Femur (tissue), 1 donor: ENCODE results near the gene DUS2.

Experiments used
- DNase-seq: peaks from one replicate; pipeline ENCODE4 v3.0.0-alpha.2; 2017

DUS2 gene

GRCh38 chr16:68047987-68048386 is 24.9 kb downstream of the DUS2 start:
- no peak for DNase-seq

DNA sequence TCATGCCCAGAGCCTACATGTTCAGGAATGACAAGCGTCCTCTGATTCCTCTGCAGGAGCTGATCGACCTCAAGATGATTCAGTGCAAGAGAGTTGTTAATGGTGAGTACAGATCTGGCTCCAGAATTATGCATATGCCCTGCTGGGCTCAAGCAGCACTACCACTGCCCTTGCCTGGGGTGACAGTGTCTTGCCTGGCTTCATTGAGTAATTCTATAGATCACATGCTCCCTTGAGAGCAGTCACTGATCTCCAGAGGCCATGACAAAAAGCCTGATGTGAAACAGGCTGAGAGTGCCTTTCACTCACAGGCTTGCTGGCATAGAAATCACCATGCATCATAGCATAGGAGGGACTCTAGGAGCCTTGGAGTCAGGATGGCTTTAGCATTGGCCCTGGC is 26.4 kb downstream of the DUS2 start:
- DNase-seq, result no peak

- no peak for DNase-seq
Measured at GRCh38 chr16:68055395-68055794, 32.3 kb downstream of the DUS2 start.

- no peak for DNase-seq
Measured at GRCh38 chr16:68059804-68060203, 36.7 kb downstream of the DUS2 start.

- no peak for DNase-seq
Measured at GRCh38 chr16:68061396-68061795, 38.3 kb downstream of the DUS2 start.

GRCh38 chr16:68062910-68063393 is 39.9 kb downstream of the DUS2 start:
- DNase-seq, result no peak

DNA sequence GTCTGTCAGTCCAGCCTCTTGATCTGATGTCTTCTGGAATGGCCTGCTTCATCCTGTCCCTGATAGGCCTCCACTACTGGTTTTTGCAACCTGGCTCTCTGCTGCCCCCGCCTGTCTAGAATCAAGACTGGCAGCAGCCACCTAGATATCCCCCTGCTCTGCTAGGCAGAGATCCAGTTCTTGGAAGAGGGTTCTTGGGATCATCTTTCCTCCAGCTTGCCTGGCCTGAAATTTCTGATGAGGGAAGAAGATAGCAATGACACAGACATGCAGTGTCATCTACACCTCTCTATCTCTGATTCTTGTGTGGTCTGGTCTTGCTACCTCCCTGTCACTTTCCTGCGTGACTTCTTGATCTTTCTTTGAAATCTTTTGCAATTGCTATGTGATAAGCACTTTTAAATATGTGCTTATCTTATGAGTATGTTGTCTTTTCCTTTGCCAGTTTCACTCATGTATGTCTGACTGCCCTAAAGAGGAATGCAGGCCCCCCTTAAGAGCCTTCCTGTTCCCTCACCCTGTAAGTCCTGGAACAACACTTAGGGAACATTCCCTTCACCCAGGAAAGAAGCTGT is 41.8 kb downstream of the DUS2 start:
- DNase-seq, result peak; percentile 71

GRCh38 chr16:68065716-68066305 is 42.7 kb downstream of the DUS2 start:
- no peak for DNase-seq

DNA sequence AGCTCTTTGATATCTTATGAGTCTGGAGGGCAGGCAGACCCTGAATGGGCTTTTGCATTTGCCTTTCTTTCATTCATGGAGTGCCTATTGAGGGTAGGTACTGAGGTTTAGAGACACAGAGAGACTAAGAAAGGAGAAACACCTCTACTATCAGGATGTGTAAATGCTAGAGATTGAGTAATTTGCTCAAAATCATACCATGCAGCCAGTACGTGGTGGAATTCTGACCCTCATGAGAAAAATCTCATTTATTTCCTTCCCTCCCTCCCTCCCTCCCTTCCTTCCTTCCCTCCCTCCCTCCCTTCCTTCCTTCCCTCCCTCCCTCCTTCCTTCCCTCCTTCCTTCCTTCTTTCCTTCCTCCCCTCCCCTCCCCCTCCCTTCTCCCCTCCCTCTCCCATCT is 43.7 kb downstream of the DUS2 start:
- no peak for DNase-seq

GRCh38 chr16:68068926-68069325 is 45.8 kb downstream of the DUS2 start:
- DNase-seq, result no peak

DNA sequence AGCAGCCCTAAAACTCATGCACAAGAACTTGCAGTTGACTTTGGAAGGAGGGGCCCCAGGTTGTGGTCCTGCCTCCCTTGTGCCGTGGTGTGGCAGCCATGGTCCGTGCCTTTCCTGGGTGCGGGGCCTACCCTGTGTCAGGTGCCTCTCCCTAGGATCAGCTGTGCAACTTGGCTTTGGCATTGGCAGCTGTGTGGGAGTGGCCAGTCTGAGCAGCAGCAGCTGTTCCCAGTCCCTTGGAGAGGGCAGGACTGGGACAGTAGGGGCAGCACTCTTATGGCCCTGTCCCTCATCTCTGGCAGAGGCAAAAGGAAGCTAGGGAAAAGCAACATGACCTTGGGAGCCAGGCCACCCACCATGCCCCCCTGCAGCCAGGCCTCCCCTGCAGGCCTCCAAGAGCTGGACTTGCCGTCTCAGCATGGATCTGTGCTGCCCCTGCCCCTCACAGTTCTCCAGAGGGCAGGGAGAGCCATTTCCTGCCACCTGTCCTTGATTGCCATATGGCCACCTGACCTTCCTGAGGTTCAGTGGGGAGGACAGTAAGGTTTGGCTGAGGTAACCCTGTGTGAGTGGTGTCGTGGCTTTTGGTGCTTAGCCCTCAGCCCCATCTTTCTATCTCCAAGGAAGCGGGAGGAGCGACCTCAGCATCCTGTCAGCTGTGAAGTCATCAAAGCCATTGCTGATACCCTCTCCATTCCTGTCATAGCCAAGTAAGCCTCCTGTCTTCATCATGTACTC is 46.6 kb downstream of the DUS2 start:
- peak; percentile 80 for DNase-seq

DNA sequence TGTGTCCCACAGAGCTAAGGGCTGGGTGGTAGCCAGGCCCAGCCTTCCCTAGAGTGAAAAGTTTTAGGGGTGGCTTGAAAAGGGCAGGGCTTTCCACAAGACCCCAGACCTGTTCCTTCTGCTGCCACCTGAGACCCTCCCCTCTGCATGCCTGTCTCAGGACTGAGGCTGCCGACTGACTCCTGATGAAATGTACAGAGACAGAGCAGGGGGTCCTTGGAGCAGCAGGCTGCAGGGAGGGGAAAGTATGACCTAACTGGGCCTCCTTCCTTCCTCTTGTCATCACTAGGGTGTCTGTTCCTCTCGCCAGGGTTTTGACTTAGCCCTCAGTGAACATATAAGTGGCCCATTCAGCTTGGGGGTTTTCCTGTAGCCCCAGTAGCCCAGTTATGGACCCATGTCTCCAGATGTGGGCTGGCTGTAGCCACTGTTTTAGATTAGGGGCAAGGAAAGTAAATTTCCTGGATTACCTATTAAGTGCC is 47.2 kb downstream of the DUS2 start:
- DNase-seq, result no peak

- no peak for DNase-seq
Measured at GRCh38 chr16:68070806-68071517, 47.9 kb downstream of the DUS2 start.

GRCh38 chr16:68071518-68071901 is 48.4 kb downstream of the DUS2 start:
- no peak for DNase-seq

DNA sequence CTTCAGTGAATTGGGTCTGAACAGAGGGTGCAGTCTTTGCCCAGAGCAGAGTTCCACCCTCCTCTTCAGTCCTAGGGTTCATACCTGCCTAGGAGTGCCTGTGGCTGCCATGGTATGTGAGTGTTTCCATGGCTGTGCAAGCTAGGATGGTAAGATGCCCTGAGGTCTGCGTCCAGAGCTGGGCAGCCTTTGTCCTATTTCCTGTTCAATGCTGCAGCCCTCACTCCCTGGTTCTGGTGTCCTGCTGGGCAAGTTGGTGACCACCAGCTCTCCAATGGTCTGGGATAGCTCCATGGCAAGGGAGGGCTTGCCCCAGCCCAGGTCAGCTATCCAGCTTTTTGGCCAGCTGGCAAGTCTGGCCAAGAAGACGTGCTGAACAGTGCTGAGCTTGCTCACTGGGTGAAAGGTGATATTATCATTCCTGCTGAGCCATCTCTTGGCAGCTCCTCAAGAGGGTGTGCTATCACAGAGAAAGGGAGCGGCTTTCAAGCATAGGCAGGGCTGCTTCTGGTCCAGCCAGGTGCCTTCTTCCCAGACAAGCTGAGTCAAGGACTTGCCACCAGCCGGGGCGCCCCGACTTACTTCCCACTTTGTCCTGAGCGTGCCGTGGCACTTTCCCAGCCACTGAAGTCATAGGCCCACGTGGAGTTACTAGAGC is 49.1 kb downstream of the DUS2 start:
- peak; percentile 50 for DNase-seq

- DNase-seq, result no peak
Measured at GRCh38 chr16:68073902-68074760, 51.0 kb downstream of the DUS2 start.

GRCh38 chr16:68074850-68075555 is 51.9 kb downstream of the DUS2 start:
- peak; percentile 74 for DNase-seq

- DNase-seq, result no peak
Measured at GRCh38 chr16:68075980-68076379, 52.9 kb downstream of the DUS2 start.

DNA sequence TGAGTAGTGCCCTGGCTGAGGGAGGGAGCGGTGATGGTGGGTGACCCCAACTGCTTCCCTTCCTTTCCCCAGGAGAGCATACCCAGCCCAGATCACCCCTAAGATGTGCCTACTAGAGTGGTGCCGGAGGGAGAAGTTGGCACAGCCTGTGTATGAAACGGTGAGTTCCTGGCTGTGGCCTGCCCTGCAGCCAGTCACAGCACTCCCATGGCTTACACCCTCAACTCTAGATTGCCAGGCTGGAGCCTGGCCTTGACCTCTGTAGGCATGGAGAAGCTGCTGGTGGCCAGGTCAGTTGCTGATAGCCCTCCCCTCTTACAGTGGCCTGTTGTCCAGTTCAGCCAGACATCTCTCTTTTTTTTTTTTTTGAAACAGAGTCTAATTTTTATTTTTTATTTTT is 53.5 kb downstream of the DUS2 start:
- DNase-seq, result no peak

- no peak for DNase-seq
Measured at GRCh38 chr16:68077866-68078700, 55.0 kb downstream of the DUS2 start.
